Activated T-helper 1 cell treated with anti-CD3 and anti-CD28 coated beads, Interleukin-12 subunit alpha, Interleukin-12 subunit beta, Interleukin-2, Interleukin-4 antibody, amounts not matched to agents 30 ng/mL and 10 ng/mL and 1 ng/mL, durations not matched to agents 14 hours and 24 hours and 36 hours (primary cell): ENCODE data around the gene SPATA31D3. TPM values are rescaled to one million over a fixed set of nuclear protein-coding genes. Genes with fewer than 3 reads are reported as not detected.
"Not testable (repeated sequence)": the region's sequence is repeated elsewhere in the genome, so short reads cannot be mapped to it uniquely, and the experiment has no call there.

Source experiments
- DNase-seq: peaks from one replicate; pipeline ENCODE4 v3.0.0; 2021; ENCODE audit warnings: low spot score
- H3K27ac Mint-ChIP-seq: one replicate; pipeline ENCODE4 v1.8.0; 2021; ENCODE audit warnings: mild to moderate bottlenecking, mixed read lengths
- H3K27me3 Mint-ChIP-seq: one replicate; pipeline ENCODE4 v1.8.0; 2022; ENCODE audit warnings: mild to moderate bottlenecking, moderate library complexity, mixed read lengths; ENCODE audit not compliant: insufficient read depth
- H3K36me3 Mint-ChIP-seq: one replicate; pipeline ENCODE4 v1.8.0; 2021; ENCODE audit warnings: low read depth, mixed read lengths
- H3K4me1 Mint-ChIP-seq: one replicate; pipeline ENCODE4 v1.8.0; 2021; ENCODE audit warnings: low read depth, mixed read lengths
- H3K4me3 Mint-ChIP-seq: one replicate; pipeline ENCODE4 v1.8.0; 2021; ENCODE audit warnings: mild to moderate bottlenecking, moderate library complexity, mixed read lengths
- H3K9me3 Mint-ChIP-seq: one replicate; pipeline ENCODE4 v1.8.0; 2021; ENCODE audit warnings: mixed read lengths
- intact Hi-C: fragments of 100-400 bp; cut with micrococcal nuclease; formaldehyde crosslinking; loops from one replicate; pipeline ENCODE4 v1.15.1; 2024
- total RNA-seq: library from RNA; stranded (reverse); gene quantifications from 2 replicates; pipeline ENCODE4 v1.2.3, GENCODE V29; 2022

The SPATA31D3 gene
- total RNA-seq, 1 donor from 2014 or later: not detected

- H3K4me3 Mint-ChIP-seq, H3K27ac Mint-ChIP-seq, H3K27me3 Mint-ChIP-seq, H3K36me3 Mint-ChIP-seq, DNase-seq, intact Hi-C loops, H3K9me3 Mint-ChIP-seq, H3K4me1 Mint-ChIP-seq: not testable (repeated sequence)
Measured at GRCh38 chr9:81948650-81949049, 5.3 kb downstream of the SPATA31D3 start.

- no peak for DNase-seq
- H3K36me3 Mint-ChIP-seq: peaks cover 2% of the 10 kb centered on the region
- H3K27ac Mint-ChIP-seq: no peak overlapping the region
- H3K4me1 Mint-ChIP-seq: no peaks in the 10 kb centered on the region
- no peaks in the 10 kb centered on the region for H3K27me3 Mint-ChIP-seq
- intact Hi-C loops: no loop called here
- no peak overlapping the region for H3K4me3 Mint-ChIP-seq
- peaks cover 28% of the 10 kb centered on the region for H3K9me3 Mint-ChIP-seq
Measured at GRCh38 chr9:81953096-81953495, 9.8 kb downstream of the SPATA31D3 start.

GRCh38 chr9:81955625-81956024 lies 12.3 kb downstream of the SPATA31D3 start:
- peaks cover 2% of the 10 kb centered on the region for H3K36me3 Mint-ChIP-seq
- H3K4me1 Mint-ChIP-seq: no peaks in the 10 kb centered on the region
- no peaks in the 10 kb centered on the region for H3K27me3 Mint-ChIP-seq
- no peak overlapping the region for H3K27ac Mint-ChIP-seq
- peaks cover 28% of the 10 kb centered on the region for H3K9me3 Mint-ChIP-seq
- intact Hi-C loops: no loop called here
- DNase-seq: no peak
- H3K4me3 Mint-ChIP-seq: no peak overlapping the region

GRCh38 chr9:81964218-81965171 lies 21.2 kb downstream of the SPATA31D3 start:
- no peak for DNase-seq
- intact Hi-C loops: no loop called here
- Mint-ChIP-seq H3K9me3 (peaks cover 6% of the 10 kb centered on the region), H3K27ac (no peak overlapping the region), H3K27me3 (no peaks in the 10 kb centered on the region), H3K36me3 (no peaks in the 10 kb centered on the region), H3K4me3 (no peak overlapping the region), H3K4me1 (no peaks in the 10 kb centered on the region)

- Mint-ChIP-seq H3K36me3 (no peaks in the 10 kb centered on the region), H3K27ac (no peak overlapping the region), H3K27me3 (no peaks in the 10 kb centered on the region), H3K4me1 (no peaks in the 10 kb centered on the region), H3K4me3 (no peak overlapping the region), H3K9me3 (peaks cover 6% of the 10 kb centered on the region)
- DNase-seq: no peak
- intact Hi-C loops: no loop called here
Measured at GRCh38 chr9:81968026-81968425, 24.7 kb downstream of the SPATA31D3 start.

- intact Hi-C loops: no loop called here
- H3K36me3 Mint-ChIP-seq: no peaks in the 10 kb centered on the region
- H3K27me3 Mint-ChIP-seq: no peaks in the 10 kb centered on the region
- H3K27ac Mint-ChIP-seq: no peak overlapping the region
- H3K4me1 Mint-ChIP-seq: no peaks in the 10 kb centered on the region
- DNase-seq: no peak
- no peak overlapping the region for H3K4me3 Mint-ChIP-seq
- peaks cover 6% of the 10 kb centered on the region for H3K9me3 Mint-ChIP-seq
Measured at GRCh38 chr9:81969971-81970370, 26.7 kb downstream of the SPATA31D3 start.

GRCh38 chr9:81971727-81972126 lies 28.4 kb downstream of the SPATA31D3 start:
- Mint-ChIP-seq H3K36me3 (no peaks in the 10 kb centered on the region), H3K9me3 (peaks cover 9% of the 10 kb centered on the region), H3K4me3 (no peak overlapping the region), H3K27me3 (no peaks in the 10 kb centered on the region), H3K4me1 (no peaks in the 10 kb centered on the region), H3K27ac (no peak overlapping the region)
- intact Hi-C loops: no loop called here
- no peak for DNase-seq

- H3K4me3 Mint-ChIP-seq: no peak overlapping the region
- intact Hi-C loops: no loop called here
- DNase-seq: no peak
- H3K4me1 Mint-ChIP-seq: no peaks in the 10 kb centered on the region
- H3K9me3 Mint-ChIP-seq: peaks cover 3% of the 10 kb centered on the region
- no peaks in the 10 kb centered on the region for H3K36me3 Mint-ChIP-seq
- H3K27me3 Mint-ChIP-seq: no peaks in the 10 kb centered on the region
- no peak overlapping the region for H3K27ac Mint-ChIP-seq
Measured at GRCh38 chr9:81974764-81975163, 31.5 kb downstream of the SPATA31D3 start.

- no peaks in the 10 kb centered on the region for H3K27me3 Mint-ChIP-seq
- no peak for DNase-seq
- H3K36me3 Mint-ChIP-seq: no peaks in the 10 kb centered on the region
- H3K4me1 Mint-ChIP-seq: no peaks in the 10 kb centered on the region
- H3K4me3 Mint-ChIP-seq: no peak overlapping the region
- H3K9me3 Mint-ChIP-seq: peaks cover 3% of the 10 kb centered on the region
- H3K27ac Mint-ChIP-seq: no peak overlapping the region
- intact Hi-C loops: no loop called here
Measured at GRCh38 chr9:81976351-81976750, 33.1 kb downstream of the SPATA31D3 start.

GRCh38 chr9:81979196-81979595 lies 35.9 kb downstream of the SPATA31D3 start:
- Mint-ChIP-seq H3K9me3 (peaks cover 3% of the 10 kb centered on the region), H3K27me3 (no peaks in the 10 kb centered on the region), H3K4me1 (no peaks in the 10 kb centered on the region), H3K36me3 (no peaks in the 10 kb centered on the region), H3K27ac (no peak overlapping the region), H3K4me3 (no peak overlapping the region)
- intact Hi-C loops: no loop called here
- no peak for DNase-seq

GRCh38 chr9:81980568-81980967 lies 37.3 kb downstream of the SPATA31D3 start:
- Mint-ChIP-seq H3K36me3 (no peaks in the 10 kb centered on the region), H3K27me3 (no peaks in the 10 kb centered on the region), H3K9me3 (peaks cover 3% of the 10 kb centered on the region), H3K4me1 (no peaks in the 10 kb centered on the region), H3K4me3 (no peak overlapping the region), H3K27ac (no peak overlapping the region)
- no peak for DNase-seq
- intact Hi-C loops: no loop called here

GRCh38 chr9:81981883-81982282 lies 38.6 kb downstream of the SPATA31D3 start:
- DNase-seq: no peak
- H3K27me3 Mint-ChIP-seq: no peaks in the 10 kb centered on the region
- H3K27ac Mint-ChIP-seq: no peak overlapping the region
- H3K36me3 Mint-ChIP-seq: no peaks in the 10 kb centered on the region
- H3K4me1 Mint-ChIP-seq: no peaks in the 10 kb centered on the region
- no peak overlapping the region for H3K4me3 Mint-ChIP-seq
- intact Hi-C loops: no loop called here
- H3K9me3 Mint-ChIP-seq: no peaks in the 10 kb centered on the region

GRCh38 chr9:81984928-81985327 lies 41.6 kb downstream of the SPATA31D3 start:
- intact Hi-C loops: no loop called here
- no peaks in the 10 kb centered on the region for H3K36me3 Mint-ChIP-seq
- DNase-seq: no peak
- no peaks in the 10 kb centered on the region for H3K9me3 Mint-ChIP-seq
- no peak overlapping the region for H3K4me3 Mint-ChIP-seq
- no peaks in the 10 kb centered on the region for H3K4me1 Mint-ChIP-seq
- no peak overlapping the region for H3K27ac Mint-ChIP-seq
- no peaks in the 10 kb centered on the region for H3K27me3 Mint-ChIP-seq
